HEK293 (cell line): ENCODE measurements around the gene ACACB.

Source experiments
- AEBP2 ChIP-seq: fragments of 450-650 bp; formaldehyde crosslinking; IDR thresholded peaks from 2 replicates; pipeline ENCODE4 v1.5.1; 2016; ENCODE audit warnings: missing biosample characterization, missing genetic modification characterization, borderline replicate concordance
- EGR2 ChIP-seq: fragments of 450-650 bp; formaldehyde crosslinking; IDR thresholded peaks from 2 replicates; pipeline ENCODE4 v1.5.1; 2016; ENCODE audit warnings: low read depth, missing biosample characterization, missing genetic modification characterization
- GFI1B ChIP-seq: fragments of 450-650 bp; formaldehyde crosslinking; IDR thresholded peaks from 2 replicates; pipeline ENCODE4 v1.5.1; 2016; ENCODE audit warnings: missing biosample characterization, missing genetic modification characterization
- GLI4 ChIP-seq: fragments of 450-650 bp; formaldehyde crosslinking; IDR thresholded peaks from 2 replicates; pipeline ENCODE4 v1.5.1; 2016; ENCODE audit warnings: missing biosample characterization, missing genetic modification characterization
- IKZF3 ChIP-seq: fragments of 450-650 bp; IDR thresholded peaks from 2 replicates; pipeline ENCODE4 v1.5.0; 2018; ENCODE audit warnings: missing biosample characterization, mild to moderate bottlenecking, missing genetic modification characterization, moderate library complexity
- KLF16 ChIP-seq: fragments of 450-650 bp; formaldehyde crosslinking; IDR thresholded peaks from 2 replicates; pipeline ENCODE4 v1.5.1; 2017; ENCODE audit warnings: missing biosample characterization, missing genetic modification characterization
- PATZ1 ChIP-seq: fragments of 450-650 bp; formaldehyde crosslinking; IDR thresholded peaks from 2 replicates; pipeline ENCODE4 v1.5.1; 2016; ENCODE audit warnings: missing biosample characterization, missing genetic modification characterization
- SP7 ChIP-seq: fragments of 450-650 bp; formaldehyde crosslinking; IDR thresholded peaks from 2 replicates; pipeline ENCODE4 v1.5.1; 2016; ENCODE audit warnings: missing biosample characterization, missing genetic modification characterization
- TCF7L2 ChIP-seq: IDR thresholded peaks from 2 replicates; pipeline ENCODE4 v1.6.1; 2011; ENCODE audit warnings: low read depth, mild to moderate bottlenecking, inconsistent platforms, low read length, moderate library complexity, borderline replicate concordance
- ZBTB26 ChIP-seq: fragments of 450-650 bp; formaldehyde crosslinking; optimal IDR thresholded peaks from 2 replicates; pipeline ENCODE3; 2016; ENCODE audit warnings: missing biosample characterization, mild to moderate bottlenecking, missing genetic modification characterization
- ZBTB48 ChIP-seq: fragments of 450-650 bp; formaldehyde crosslinking; IDR thresholded peaks from 2 replicates; pipeline ENCODE4 v1.5.1; 2016; ENCODE audit warnings: missing biosample characterization, missing genetic modification characterization
- ZBTB7A ChIP-seq: fragments of 450-650 bp; formaldehyde crosslinking; IDR thresholded peaks from 2 replicates; pipeline ENCODE4 v1.5.1; 2016; ENCODE audit warnings: low read depth, missing biosample characterization, missing genetic modification characterization
- ZFHX2 ChIP-seq: fragments of 450-650 bp; formaldehyde crosslinking; conservative IDR thresholded peaks from 2 replicates; pipeline ENCODE4 v1.5.1; 2016; ENCODE audit warnings: missing biosample characterization, missing genetic modification characterization
- ZFP37 ChIP-seq: fragments of 450-650 bp; formaldehyde crosslinking; IDR thresholded peaks from 2 replicates; pipeline ENCODE4 v1.5.1; 2016; ENCODE audit warnings: missing biosample characterization, missing genetic modification characterization
- ZFP41 ChIP-seq: fragments of 450-650 bp; formaldehyde crosslinking; IDR thresholded peaks from 2 replicates; pipeline ENCODE4 v1.5.1; 2016; ENCODE audit warnings: missing biosample characterization, missing genetic modification characterization, borderline replicate concordance
- ZFP69B ChIP-seq: fragments of 450-650 bp; formaldehyde crosslinking; IDR thresholded peaks from 2 replicates; pipeline ENCODE4 v1.5.1; 2016; ENCODE audit warnings: missing biosample characterization, missing genetic modification characterization
- ZNF112 ChIP-seq: fragments of 450-650 bp; formaldehyde crosslinking; IDR thresholded peaks from 2 replicates; pipeline ENCODE4 v1.5.0; 2017; ENCODE audit warnings: missing biosample characterization, missing genetic modification characterization
- ZNF221 ChIP-seq: fragments of 450-650 bp; formaldehyde crosslinking; IDR thresholded peaks from 2 replicates; pipeline ENCODE4 v1.5.1; 2017; ENCODE audit warnings: missing biosample characterization, missing genetic modification characterization, borderline replicate concordance
- ZNF239 ChIP-seq: fragments of 450-650 bp; formaldehyde crosslinking; IDR thresholded peaks from 2 replicates; pipeline ENCODE4 v1.5.1; 2016; ENCODE audit warnings: missing biosample characterization, missing genetic modification characterization
- ZNF335 ChIP-seq: fragments of 450-650 bp; formaldehyde crosslinking; conservative IDR thresholded peaks from 2 replicates; pipeline ENCODE4 v1.5.1; 2016; ENCODE audit warnings: missing biosample characterization, missing genetic modification characterization
- ZNF354C ChIP-seq: fragments of 450-650 bp; formaldehyde crosslinking; IDR thresholded peaks from 2 replicates; pipeline ENCODE4 v1.5.1; 2016; ENCODE audit warnings: missing biosample characterization, missing genetic modification characterization, low read depth, borderline replicate concordance
- ZNF394 ChIP-seq: fragments of 450-650 bp; formaldehyde crosslinking; IDR thresholded peaks from 2 replicates; pipeline ENCODE4 v1.5.1; 2016; ENCODE audit warnings: missing biosample characterization, missing genetic modification characterization, mild to moderate bottlenecking, moderate library complexity, borderline replicate concordance
- ZNF510 ChIP-seq: fragments of 450-650 bp; formaldehyde crosslinking; IDR thresholded peaks from 2 replicates; pipeline ENCODE4 v1.5.1; 2018; ENCODE audit warnings: mild to moderate bottlenecking, missing genetic modification characterization, missing biosample characterization; ENCODE audit not compliant: insufficient replicate concordance
- ZNF558 ChIP-seq: fragments of 450-650 bp; formaldehyde crosslinking; IDR thresholded peaks from 2 replicates; pipeline ENCODE4 v1.5.1; 2016; ENCODE audit warnings: missing biosample characterization, missing genetic modification characterization
- ZNF560 ChIP-seq: fragments of 450-650 bp; formaldehyde crosslinking; IDR thresholded peaks from 2 replicates; pipeline ENCODE4 v1.5.1; 2017; ENCODE audit warnings: missing biosample characterization, missing genetic modification characterization, borderline replicate concordance
- ZNF600 ChIP-seq: fragments of 450-650 bp; formaldehyde crosslinking; IDR thresholded peaks from 2 replicates; pipeline ENCODE4 v1.5.1; 2016; ENCODE audit warnings: missing biosample characterization, missing genetic modification characterization
- ZNF654 ChIP-seq: fragments of 450-650 bp; formaldehyde crosslinking; IDR thresholded peaks from 2 replicates; pipeline ENCODE4 v1.5.1; 2016; ENCODE audit warnings: low read depth, missing biosample characterization, missing genetic modification characterization
- ZNF701 ChIP-seq: fragments of 450-650 bp; formaldehyde crosslinking; IDR thresholded peaks from 2 replicates; pipeline ENCODE4 v1.5.1; 2016; ENCODE audit warnings: missing biosample characterization, missing genetic modification characterization
- ZNF776 ChIP-seq: fragments of 450-650 bp; formaldehyde crosslinking; IDR thresholded peaks from 2 replicates; pipeline ENCODE4 v1.5.0; 2017; ENCODE audit warnings: missing biosample characterization, missing genetic modification characterization, borderline replicate concordance
- ZNF837 ChIP-seq: fragments of 450-650 bp; formaldehyde crosslinking; IDR thresholded peaks from 2 replicates; pipeline ENCODE4 v1.5.1; 2016; ENCODE audit warnings: missing biosample characterization, missing genetic modification characterization

ACACB gene

GRCh38 chr12:109308534-109309380, 192.4 kb downstream of the ACACB start, which contains the start of gene FOXN4 (continued):
- TF ChIP-seq ZNF776 (tag by site-specific recombination) (no peak), TCF7L2 (no peak), ZNF354C (no peak), EGR2 (peak; percentile 34; the same call in 1 of the 2 replicates), GLI4 (tag by site-specific recombination) (no peak), ZNF239 (tag by site-specific recombination) (no peak), ZBTB7A (tag by site-specific recombination) (no peak), IKZF3 (tag by site-specific recombination) (0 out of 2 replicates have a peak, but pooled peaks have one; percentile 26), ZBTB48 (tag by site-specific recombination) (peak; percentile 50; the same call in 1 of the 2 replicates), ZNF510 (tag by site-specific recombination) (no peak), ZNF560 (tag by site-specific recombination) (no peak), ZFP41 (tag by site-specific recombination) (no peak), ZNF701 (tag by site-specific recombination) (no peak), KLF16 (tag by site-specific recombination) (0 out of 2 replicates have a peak, but pooled peaks have one; percentile 11), PATZ1 (tag by site-specific recombination) (peak; percentile 64; the same call in 1 of the 2 replicates), GFI1B (tag by site-specific recombination) (no peak), ZBTB26 (tag by site-specific recombination) (peak; percentile 38), ZFHX2 (tag by site-specific recombination) (peak; percentile 61; the same call in 1 of the 2 replicates), ZNF221 (no peak), SP7 (tag by site-specific recombination) (no peak), ZFP37 (tag by site-specific recombination) (no peak), ZNF654 (tag by site-specific recombination) (no peak), ZNF600 (tag by site-specific recombination) (peak; percentile 21), ZNF558 (tag by site-specific recombination) (no peak), ZNF112 (tag by site-specific recombination) (no peak), ZNF394 (tag by site-specific recombination) (no peak), ZFP69B (tag by site-specific recombination) (no peak), ZNF837 (tag by site-specific recombination) (no peak), ZNF335 (peak; percentile 64), AEBP2 (tag by site-specific recombination) (no peak)
